DND-41 (cell line): Measurements from ENCODE around the gene GTF3C2.

Source experiments
- EZH2 ChIP-seq: IDR thresholded peaks from 3 replicates; pipeline ENCODE4 v1.6.1; 2012; ENCODE audit warnings: borderline replicate concordance, low read depth, mild to moderate bottlenecking, moderate library complexity, low read length, inconsistent platforms; ENCODE audit not compliant: severe bottlenecking
- TF ChIP-seq, protein P1 (sequence below): IDR thresholded peaks from 2 replicates; pipeline ENCODE4 v1.5.1; 2012; ENCODE audit warnings: borderline replicate concordance, low read length, moderate library complexity, mild to moderate bottlenecking; ENCODE audit not compliant: poor library complexity, severe bottlenecking; ENCODE audit errors: extremely low read depth

DNA sequence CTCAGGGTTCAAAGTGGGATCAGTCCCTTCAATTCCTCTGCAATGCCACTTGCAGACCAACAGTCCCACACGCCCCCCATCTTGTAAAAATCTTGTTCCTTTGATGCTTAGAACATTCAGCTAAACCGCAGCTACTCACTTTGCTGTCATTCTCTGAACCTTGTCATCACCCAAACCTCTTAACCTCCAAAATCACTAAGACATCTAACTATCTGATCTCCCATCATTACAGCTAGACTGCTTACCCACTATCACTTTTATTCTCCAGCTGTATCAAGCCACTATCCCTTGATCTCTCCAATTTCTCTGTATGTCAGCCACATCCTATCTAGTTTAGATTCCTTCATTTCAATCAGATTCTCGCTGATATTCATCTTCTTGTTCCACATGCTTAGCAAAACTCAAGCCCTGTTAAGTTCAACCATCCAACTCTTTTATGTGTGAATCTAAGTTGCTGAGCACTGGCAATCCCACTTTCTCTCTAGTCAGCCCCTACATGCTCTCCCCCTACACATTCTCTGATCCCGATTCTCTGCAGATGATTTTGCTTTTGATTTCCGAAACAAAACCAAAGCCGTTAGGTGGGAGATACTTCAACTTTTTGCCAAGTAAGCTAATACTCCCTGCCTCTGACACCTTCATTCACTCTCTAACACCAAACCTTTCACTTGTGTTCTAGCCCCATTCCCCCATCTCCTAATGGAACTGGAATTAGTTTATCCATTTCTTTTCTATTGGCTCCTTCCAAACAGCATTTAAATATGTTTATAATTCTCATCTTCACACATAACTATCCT, 4.6 kb downstream of the GTF3C2 start:
- TF ChIP-seq, protein P1, sequence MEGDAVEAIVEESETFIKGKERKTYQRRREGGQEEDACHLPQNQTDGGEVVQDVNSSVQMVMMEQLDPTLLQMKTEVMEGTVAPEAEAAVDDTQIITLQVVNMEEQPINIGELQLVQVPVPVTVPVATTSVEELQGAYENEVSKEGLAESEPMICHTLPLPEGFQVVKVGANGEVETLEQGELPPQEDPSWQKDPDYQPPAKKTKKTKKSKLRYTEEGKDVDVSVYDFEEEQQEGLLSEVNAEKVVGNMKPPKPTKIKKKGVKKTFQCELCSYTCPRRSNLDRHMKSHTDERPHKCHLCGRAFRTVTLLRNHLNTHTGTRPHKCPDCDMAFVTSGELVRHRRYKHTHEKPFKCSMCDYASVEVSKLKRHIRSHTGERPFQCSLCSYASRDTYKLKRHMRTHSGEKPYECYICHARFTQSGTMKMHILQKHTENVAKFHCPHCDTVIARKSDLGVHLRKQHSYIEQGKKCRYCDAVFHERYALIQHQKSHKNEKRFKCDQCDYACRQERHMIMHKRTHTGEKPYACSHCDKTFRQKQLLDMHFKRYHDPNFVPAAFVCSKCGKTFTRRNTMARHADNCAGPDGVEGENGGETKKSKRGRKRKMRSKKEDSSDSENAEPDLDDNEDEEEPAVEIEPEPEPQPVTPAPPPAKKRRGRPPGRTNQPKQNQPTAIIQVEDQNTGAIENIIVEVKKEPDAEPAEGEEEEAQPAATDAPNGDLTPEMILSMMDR = no peak
- TF ChIP-seq EZH2 = no peak
